GM18498 (cell line): ENCODE measurements around the gene CLDN12.
A peak's percentile ranks its signal among the peaks of the same experiment; 100 is the strongest.

Experiments used
- ATAC-seq: cut with Tn5 transposase; IDR thresholded peaks from one replicate; pipeline ENCODE4 v1.9.1; 2021; ENCODE audit warnings: mild to moderate bottlenecking, moderate library complexity; ENCODE audit not compliant: unreplicated experiment

The CLDN12 gene

DNA sequence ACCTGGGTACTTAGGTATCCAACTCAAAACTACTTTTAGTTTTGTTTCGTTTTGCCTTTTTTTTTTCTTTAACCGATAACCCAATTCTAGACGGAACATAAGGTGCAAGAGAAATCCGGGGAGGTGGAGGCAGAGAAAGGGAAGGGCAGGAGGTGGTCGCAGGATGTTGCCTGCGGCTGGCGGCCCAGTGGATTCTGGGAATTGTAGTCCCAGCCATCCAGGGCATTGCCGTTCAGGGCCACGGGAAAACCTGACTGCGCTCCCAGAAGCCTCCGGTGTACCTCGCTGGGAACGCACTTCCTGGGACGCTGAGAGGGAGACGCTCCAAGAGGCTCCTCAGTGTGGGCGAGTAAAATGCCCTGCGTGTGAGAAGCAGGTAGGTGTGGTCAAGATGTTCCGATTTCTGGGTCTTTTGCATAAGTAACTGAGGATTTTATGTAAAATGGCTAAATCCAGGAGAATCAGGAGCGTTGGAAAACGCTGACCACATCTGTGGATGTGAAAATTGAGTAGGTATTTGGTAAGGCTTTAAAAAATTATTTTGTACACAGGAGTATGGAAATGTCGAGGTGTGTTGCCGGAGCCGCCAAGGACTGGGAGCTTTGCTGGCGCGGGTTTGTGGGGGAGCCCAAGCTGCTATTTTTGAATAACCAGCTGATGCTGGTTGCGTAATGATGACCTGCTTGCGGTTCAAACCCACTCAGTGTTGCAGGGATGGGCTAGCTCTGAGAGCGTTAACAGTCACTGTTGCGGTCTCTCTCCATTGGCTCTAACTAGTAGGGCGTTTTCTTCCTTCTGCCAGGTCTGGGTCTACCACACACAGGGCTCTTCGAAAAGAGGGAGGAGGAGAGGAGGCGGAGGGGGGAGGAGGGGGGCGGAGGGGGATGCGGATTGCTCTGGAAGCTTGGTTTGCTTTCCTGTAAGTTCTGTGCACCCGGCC, at the start of gene CLDN12:
Gene CLDN12, plus strand, starts transcription at position 288 of the 940 bp plus-strand sequence. CDS start 9,216 bp downstream, outside the sequence.
- peak; percentile 96 for ATAC-seq

DNA sequence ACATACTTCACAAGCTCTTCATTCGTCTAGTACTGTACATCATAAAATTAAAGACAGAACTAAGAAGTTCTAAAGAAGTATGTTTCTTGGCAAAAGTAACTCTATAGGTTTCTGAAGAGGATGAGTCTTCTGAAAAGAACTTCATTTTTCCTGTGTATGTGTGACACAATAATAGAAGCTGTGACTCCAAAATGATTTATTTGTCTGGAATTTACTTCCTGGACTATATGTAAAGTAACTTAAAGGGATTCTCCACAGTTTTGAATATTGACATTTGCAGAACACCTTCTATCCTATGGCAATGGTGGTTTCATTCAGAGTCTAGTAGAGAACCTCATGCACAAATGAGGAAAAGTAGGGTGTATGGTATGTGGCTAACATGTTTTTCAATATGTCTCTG, 19.8 kb upstream of the CLDN12 start:
- ATAC-seq, result no peak

DNA sequence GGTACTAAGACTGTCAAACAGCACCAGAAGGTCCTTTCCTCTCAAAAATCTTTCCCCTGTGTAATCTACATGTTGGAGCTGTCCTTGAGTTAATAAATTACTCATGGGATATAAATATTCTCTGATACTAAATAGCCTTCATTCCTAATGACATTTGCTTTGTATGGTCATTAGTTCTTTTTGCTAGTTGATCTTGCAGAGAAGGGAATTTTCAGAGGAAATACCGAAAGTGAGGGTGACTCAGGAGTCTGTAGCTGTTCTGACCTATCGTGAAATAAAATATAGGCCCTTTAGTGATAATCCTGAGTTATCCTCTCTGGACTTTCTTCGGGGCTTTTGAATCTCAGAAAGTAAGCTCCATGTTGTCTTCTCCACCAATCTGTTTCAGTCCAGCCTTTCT, 19.4 kb upstream of the CLDN12 start:
- ATAC-seq, result no peak

DNA sequence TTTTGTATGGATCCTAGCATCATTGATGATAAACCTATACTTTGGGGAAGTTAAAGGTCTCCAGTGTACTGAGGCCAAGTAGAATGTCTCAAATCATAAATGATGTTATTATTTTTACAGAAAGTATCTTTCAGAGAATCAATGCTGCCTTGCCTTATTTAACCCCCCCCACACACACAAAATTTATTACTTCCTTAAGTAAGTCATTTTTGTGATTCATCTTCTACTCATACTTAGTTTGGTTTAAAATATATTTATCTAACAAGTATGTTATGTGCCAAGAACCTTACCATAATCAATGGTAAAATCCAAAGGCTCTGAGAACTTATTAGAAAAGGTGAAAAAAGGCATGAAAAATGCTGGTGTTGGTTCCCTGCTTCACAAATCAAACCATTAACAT, 18.8 kb upstream of the CLDN12 start:
- ATAC-seq, result no peak

DNA sequence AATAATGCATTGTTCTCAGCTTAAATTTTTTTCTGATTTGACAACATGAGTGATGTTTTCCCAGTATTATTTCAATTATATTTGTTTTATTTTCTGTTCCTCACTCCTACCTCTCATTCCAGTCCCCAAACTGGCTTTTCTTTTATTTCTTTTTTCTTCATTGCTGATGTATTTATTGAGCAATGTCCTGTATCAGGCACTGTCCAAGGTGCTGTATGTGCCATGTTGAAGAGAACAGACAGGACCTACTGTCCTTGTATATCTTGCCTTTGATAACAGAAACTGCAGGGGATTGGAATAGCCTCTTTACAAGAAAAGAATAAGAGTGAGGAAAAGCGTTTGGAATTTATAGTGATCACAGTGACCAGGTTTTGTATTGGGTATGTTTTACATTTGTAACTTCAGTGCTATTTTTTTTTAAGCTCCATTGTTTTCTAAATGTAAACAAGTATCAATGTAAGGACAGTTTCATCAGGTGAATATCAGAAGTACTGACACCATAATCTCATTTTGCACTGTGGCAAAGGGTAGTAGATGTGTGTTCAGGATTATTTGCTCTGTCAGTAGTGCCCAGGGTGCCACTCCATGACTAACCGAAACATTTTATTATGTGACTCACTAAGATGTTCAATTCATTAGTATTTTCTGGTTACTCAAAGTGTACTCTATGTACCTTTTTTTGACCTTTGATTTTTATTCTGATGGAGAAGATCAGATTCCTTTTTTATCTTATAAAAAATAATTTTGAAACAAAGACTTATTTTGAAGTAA, 15.6 kb upstream of the CLDN12 start:
- no peak for ATAC-seq

DNA sequence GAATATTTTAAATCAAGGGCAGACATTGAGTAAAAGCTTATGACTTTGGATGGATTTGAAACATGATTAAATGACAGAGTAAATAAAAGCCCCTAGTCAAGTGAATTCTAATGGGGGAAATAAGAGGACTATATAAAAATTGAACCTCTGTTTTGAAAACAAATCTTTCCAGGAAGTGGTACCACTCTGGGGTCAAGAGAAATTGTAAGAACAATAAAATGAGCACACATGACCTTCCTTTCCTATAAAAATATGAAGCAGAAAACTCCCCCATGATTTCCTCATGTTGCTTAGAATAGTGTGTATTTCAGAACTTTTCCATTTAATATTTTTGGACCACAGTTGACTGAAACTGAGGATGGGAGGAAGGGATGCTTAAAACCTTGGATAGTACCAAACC, 12.3 kb upstream of the CLDN12 start:
- no peak for ATAC-seq

DNA sequence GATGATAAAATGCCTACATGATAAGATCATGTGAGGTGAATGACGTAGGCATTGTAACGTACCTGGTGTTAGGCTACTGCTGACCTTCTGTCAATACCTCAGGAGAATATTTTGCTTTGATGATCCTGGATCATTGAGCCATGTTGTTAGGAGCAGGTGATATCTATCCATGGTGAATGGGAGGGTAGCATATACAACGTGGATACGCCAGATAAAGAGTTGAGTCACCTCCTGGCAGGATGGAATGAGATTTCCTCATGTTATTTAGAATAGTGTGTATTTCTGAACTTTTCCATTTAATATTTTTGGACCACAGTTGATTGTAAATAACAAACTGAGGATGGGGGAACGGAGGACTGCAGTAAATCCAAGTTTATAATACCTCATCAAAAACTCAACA, 11.8 kb upstream of the CLDN12 start:
- ATAC-seq, result no peak

DNA sequence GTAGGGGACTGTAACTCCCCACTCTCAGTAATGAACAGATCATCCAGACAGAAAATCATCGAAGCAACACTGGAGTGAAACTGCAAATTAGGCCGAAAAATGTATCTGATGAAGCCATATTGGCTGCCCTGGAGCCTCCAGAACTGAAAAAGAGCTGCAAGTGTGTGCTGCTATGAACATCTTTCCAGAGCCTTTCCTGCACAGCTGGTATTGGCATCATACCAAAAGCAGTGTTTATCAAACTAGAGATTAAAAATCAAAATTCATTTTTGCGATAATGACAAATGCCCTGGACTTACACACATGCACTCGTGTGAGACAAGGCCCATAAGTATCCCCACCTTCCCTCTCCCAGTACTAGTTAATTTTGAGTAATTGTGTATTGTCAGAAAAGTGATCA, 6.8 kb upstream of the CLDN12 start:
- no peak for ATAC-seq

DNA sequence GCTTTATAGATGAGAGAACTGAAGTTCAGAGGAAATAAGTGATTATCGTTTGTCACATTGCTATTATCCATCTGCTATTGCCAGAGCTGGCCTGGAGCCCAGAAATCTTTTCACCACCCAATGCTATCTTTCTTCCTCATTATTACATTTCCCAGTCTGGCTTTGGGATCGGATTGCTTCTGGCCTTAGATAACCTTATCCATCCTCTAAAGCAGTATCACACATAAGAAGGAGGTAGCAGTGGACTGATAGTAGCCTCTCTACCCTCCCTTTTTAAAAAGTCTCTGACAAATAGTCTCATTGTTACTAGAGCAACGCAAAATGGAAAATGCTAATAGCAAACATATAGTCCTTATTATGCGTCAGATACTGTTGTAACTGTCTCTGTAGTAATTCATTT, 1.3 kb upstream of the CLDN12 start:
- no peak for ATAC-seq

DNA sequence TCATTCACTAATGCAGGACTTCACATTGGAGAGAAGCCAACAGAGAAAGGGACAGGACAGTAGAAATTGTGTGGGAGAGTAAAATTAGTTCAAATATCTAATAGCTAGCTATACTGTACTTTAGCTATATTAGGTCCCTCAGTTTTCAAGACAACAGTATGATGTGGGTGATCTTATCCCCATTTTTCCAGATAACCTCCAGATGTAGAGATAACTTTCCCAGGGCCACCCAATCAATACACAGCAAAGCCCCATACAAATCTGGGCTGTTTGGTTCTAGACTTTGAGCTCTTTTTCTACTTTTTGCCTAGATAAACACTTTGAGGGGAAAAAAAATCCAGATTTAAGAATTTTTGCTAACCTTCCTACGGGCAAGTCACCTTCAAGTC, 482 bp upstream of the CLDN12 start:
- ATAC-seq, result no peak

DNA sequence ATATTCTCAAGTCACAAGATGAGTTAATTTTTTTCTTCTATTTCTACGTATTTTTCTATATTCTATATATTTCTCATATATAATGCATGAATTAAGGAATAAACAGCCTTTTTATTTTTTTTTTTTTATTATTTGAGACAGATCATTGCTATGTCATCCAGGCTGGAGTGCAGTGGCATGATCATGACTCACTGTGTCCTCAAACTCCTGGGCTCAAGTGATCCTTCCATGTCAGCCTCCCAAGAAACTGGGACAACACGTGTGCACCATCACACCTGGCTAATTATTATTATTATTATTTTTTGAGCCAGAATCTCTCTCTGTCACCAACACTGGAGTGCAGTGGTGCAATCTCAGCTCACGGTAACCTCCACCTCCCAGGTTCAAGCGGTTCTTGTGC, 1.5 kb downstream of the CLDN12 start:
- ATAC-seq, result no peak

DNA sequence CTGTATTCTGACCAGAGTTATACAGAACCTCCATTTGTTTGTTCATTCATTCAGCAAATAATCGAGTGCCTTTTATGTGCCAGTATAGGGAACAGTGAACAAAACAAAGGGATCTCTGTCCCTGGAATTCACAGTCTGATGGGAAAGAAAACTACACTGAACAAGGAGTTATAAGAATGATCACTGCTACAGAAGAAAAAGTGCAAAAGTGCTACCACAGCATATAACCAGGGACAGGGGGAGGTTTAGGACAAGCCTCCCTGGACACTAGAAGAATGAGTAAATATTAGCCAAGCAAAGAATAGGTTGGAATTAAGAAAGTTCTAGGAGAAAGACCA, 4.2 kb downstream of the CLDN12 start:
- no peak for ATAC-seq

DNA sequence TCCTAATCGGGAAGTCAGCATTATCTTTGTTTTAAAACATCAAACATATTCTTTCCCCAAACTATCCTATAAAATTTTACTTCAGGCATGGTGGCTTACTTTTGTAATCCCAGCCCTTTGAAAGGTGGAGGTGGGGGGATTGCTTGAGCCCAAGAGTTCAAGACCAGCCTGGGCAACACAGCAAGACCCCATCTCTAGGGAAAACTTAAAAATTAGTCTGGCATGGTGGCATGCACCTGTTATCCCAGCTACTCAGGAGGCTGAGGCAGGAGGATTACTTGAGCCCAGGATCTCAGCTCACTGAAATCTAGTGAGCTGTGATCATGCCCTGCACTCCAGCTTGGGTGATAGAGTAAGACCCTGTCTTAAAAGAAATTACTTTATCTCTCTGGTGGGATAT, 4.9 kb downstream of the CLDN12 start:
- no peak for ATAC-seq

DNA sequence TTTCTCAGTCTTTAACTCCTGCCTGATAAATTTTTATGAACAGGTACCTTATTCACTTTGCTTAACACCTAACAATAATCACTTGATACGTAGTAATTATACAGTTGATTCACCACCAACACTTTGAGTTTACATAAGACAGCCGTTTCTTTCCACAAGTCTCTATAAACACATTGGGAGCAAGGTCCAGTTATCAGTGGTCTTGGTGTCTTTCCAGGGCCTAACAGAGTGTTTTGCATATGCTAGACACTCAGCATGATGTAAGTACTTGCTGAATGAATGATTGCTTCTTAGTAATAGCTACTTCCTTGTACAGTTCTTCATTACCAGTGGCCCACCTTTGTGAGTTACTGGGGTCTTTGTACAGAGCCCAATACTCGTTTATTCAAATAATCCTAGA, 6.4 kb downstream of the CLDN12 start:
- no peak for ATAC-seq

DNA sequence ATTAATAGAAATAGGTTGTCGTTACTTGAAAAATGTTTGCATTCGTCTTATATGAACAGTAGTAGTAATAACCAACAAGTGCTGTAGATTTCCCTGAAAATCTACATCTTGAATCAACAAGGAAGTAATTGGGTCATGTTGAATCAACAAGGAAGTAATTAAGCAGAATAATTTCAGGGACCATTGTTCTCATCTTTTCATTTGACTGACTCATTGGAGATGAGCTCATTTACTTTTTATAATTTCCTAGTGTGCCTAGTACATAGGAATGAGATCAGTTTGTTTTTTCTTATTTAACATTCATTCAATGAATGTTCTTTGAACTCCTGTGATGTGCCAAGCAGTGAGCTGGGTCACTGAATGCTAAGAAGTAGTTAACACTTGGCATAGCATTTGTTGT, 8.2 kb downstream of the CLDN12 start:
- no peak for ATAC-seq

DNA sequence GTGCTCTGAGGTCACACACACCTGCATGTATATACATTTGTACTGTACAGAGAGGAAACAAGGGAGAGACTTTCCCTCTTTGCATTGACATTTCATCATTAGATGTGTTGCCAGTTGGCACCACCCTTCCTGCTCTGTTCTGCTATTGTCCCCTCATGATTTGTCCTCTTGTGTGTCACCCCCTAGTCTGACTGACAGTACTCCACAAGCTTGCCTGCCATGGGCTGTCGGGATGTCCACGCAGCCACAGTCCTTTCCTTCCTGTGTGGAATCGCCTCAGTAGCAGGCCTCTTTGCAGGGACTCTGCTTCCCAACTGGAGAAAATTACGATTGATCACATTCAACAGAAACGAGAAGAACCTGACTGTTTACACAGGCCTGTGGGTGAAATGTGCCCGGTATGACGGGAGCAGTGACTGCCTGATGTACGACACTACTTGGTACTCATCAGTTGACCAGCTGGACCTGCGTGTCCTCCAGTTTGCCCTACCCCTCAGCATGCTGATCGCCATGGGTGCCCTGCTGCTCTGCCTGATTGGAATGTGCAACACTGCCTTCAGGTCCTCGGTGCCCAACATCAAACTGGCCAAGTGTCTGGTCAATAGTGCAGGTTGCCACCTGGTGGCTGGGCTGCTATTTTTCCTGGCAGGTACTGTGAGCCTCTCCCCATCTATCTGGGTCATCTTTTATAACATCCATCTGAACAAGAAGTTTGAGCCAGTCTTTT, 9.4 kb downstream of the CLDN12 start:
- ATAC-seq, result peak; percentile 65

DNA sequence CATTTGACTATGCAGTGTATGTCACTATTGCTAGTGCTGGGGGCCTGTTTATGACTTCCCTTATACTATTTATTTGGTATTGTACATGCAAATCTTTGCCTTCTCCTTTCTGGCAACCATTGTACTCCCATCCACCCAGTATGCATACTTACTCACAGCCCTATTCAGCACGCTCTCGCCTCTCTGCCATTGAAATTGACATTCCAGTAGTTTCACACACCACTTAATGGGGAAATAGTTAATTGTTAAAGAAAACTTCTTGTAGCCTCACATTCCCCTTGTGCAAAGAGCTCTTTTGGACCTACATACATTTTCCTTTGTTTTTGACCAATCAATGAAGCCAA, 9.9 kb downstream of the CLDN12 start:
- ATAC-seq, result no peak

DNA sequence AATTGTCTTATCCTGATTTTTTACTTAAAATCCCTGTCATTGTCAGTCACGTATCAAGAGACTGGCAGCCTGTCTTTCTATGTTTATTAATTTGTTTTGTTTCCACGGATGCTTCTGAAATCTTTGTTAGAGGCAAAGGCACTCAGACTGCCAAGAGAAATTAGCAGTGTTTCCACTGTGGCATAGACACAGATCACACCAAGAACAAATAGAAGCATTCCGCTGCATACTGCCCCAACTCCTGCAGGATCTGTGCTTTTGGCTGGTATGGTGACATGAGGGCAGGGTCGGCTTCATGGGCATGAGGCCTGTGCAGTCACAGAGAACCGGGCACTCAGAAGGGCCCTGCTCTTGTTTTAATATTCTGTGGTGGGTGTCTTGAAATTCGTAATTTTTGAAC, 18.4 kb downstream of the CLDN12 start:
- no peak for ATAC-seq

DNA sequence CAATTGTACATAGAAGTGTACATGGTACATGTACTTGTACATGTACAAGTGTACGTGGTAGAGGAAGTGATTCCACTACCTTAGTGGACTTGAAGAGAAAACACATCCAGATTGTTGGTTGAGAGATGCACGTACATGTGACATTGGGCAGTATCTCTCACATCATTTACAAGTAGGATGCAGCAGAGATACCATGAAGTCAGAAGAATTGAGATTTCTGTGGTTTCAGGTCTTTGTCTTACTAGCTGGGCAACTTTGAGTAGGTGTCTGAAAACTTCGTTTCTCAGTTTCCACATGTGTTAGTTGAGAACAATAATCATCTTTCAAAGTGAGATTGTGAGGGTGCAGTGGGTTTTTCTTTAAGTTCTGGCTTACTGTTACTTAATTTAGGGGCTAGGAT, 21.5 kb downstream of the CLDN12 start:
- peak; percentile 97 for ATAC-seq

DNA sequence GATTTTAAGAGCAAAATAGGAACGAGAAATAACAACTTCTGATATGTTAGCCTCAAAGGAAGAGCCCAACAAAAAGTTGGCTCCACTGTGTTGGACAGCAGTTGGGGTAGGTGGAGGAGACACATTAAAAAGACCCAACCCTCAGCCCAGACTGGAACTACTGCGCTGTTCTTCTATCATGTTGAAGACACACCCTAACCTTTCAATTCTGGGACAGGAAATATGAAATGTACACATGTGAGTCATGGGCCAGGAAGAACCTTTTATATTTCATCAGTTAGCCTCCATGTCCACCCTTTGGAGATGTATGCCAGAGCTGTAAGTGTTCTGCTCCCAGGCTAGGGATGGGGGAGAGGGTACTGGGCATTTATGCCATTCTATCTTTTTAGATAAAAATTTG, 22.1 kb downstream of the CLDN12 start:
- no peak for ATAC-seq

DNA sequence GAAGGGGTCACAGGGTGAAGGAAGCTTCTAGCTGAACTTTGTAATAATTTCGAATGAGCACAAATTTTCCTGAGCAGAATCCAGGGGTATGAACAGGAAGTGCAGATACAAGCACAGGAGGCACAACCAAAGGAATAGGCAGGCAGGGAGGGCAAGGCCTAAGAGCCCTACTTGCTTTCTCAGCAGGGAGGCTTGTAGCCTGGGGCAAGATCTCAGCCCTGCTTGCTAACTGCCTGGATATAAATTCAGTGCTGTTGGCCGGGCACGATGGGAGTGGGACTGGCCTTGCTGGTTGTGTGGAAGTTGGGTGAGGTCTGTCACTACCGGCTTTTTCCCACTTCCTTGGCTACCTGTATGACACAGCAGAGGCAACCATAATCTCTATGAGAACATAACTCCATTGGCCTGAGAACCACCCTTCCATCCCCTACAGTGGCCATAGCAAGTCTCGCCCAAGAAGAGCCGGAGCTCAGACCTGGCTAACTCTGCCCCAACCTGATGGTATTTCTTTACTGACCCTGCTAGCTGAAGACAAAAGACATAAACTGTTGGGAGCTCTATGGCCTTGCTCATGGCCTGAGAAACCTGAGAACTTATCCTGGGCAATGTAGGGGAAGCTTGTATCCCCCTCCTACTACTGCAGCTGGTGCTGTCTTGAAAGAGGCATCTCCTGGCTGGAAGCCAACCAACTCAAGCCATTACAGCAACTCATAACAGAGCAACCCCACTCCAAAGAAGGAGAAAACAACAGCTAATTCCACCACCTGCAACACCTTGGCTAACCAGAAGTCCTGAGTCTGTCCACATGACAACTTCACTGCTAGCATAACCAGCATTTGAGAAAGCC, 27.6 kb downstream of the CLDN12 start:
- no peak for ATAC-seq
